K562 (cell line): ENCODE measurements around the gene NR2C2AP. TPM values are rescaled to one million over a fixed set of nuclear protein-coding genes. Genes with fewer than 3 reads are reported as not detected.

Experiments
- CTBP1 ChIP-seq: fragments of 450-650 bp; IDR thresholded peaks from 2 replicates; pipeline ENCODE4 v1.6.1; 2016; ENCODE audit warnings: borderline replicate concordance
- CTCF ChIP-seq, 3 experiments: IDR thresholded peaks in 2 of 3; conservative IDR thresholded peaks in 1 of 3; 2 replicates each; pipeline ENCODE4 v1.5.1; 2011 to 2012; ENCODE audit warnings: low read length in 3 of 3, mild to moderate bottlenecking in 3 of 3, control low read depth in 2 of 3, improper control_type of control experiment in 1 of 3, inconsistent platforms in 1 of 3, low read depth in 1 of 3, mixed read lengths in 1 of 3, moderate library complexity in 1 of 3; ENCODE audit not compliant: insufficient read depth in 2 of 3
- HNRNPK ChIP-seq: fragments of 200-400 bp; formaldehyde crosslinking; IDR thresholded peaks from one replicate; pipeline ENCODE4 v1.6.1; 2018; ENCODE audit warnings: mild to moderate bottlenecking, low read depth, low read length; ENCODE audit not compliant: poor library complexity, severe bottlenecking
- MECOM ChIP-seq: fragments of 250-450 bp; sonication (Bioruptor Pico); IDR thresholded peaks from 2 replicates; pipeline ENCODE4 v1.8.0; 2022; ENCODE audit warnings: inconsistent platforms
- NR1H2 ChIP-seq: sonication (generic); formaldehyde crosslinking; IDR thresholded peaks from 2 replicates; pipeline ENCODE4 v1.4.0; 2020; ENCODE audit warnings: mild to moderate bottlenecking, missing genetic modification reagents
- RBM34 ChIP-seq: fragments of 200-400 bp; formaldehyde crosslinking; IDR thresholded peaks from 2 replicates; pipeline ENCODE4 v1.6.1; 2018; ENCODE audit warnings: low read length, borderline replicate concordance; ENCODE audit not compliant: insufficient read depth
- SIRT6 ChIP-seq: IDR thresholded peaks from one replicate; pipeline ENCODE4 v1.6.1; 2012; ENCODE audit warnings: low read depth, mild to moderate bottlenecking, control low read depth, inconsistent platforms, low read length, moderate library complexity
- TAF9B ChIP-seq: fragments of 450-650 bp; IDR thresholded peaks from 2 replicates; pipeline ENCODE4 v1.6.1; 2018; ENCODE audit warnings: mild to moderate bottlenecking; ENCODE audit not compliant: partially characterized antibody
- ZBED1 ChIP-seq: IDR thresholded peaks from 2 replicates; pipeline ENCODE4 v1.6.1; 2014
- ZNF121 ChIP-seq: sonication (generic); formaldehyde crosslinking; conservative IDR thresholded peaks from 2 replicates; pipeline ENCODE4 v1.8.0; 2022; ENCODE audit warnings: missing genetic modification reagents
- ZNF175 ChIP-seq: fragments of 200-800 bp; sonication (Bioruptor generic); IDR thresholded peaks from 2 replicates; pipeline ENCODE4 v1.6.1; 2016; ENCODE audit warnings: low read depth, mild to moderate bottlenecking, missing genetic modification characterization, missing compliant biosample characterization
- ZNF277 ChIP-seq: fragments of 250-450 bp; sonication (Bioruptor Pico); IDR thresholded peaks from 2 replicates; pipeline ENCODE4 v1.8.0; 2022; ENCODE audit warnings: inconsistent platforms, mild to moderate bottlenecking, moderate library complexity, borderline replicate concordance
- ZNF785 ChIP-seq: fragments of 250-450 bp; sonication (Bioruptor Pico); IDR thresholded peaks from 2 replicates; pipeline ENCODE4 v1.4.0; 2020; ENCODE audit warnings: mild to moderate bottlenecking
- polyA plus RNA-seq, 8 experiments: library from polyadenylated mRNA; depleted of rRNA in 4 of 8; stranded (reverse) in 5 of 8; unstranded in 3 of 8; fragments of >200 nt; fragmentation: Nextera tagmentation in 2 of 8; fragmentation: Illumina TruSeq in 1 of 8; extraction: Ambion mirVana in 2 of 8; extraction: Trizol in 1 of 8; gene quantifications; 2 replicates each; pipeline versions ENCODE4 v1.2.1 to v1.2.3, GENCODE V29; 2011 to 2014; ENCODE audit warnings: inconsistent platforms in 1 of 8, missing spikeins in 1 of 8
- total RNA-seq, 7 experiments: library from RNA; depleted of rRNA in 6 of 7; stranded (reverse); fragments of >200 nt in 6 of 7; fragmentation: Illumina TruSeq in 2 of 7; extraction: Trizol in 2 of 7; gene quantifications; 2 replicates each; pipeline versions ENCODE4 v1.2.1 to v1.2.3, GENCODE V29; 2011 to 2021; ENCODE audit warnings: low replicate concordance in 1 of 7
- TF ChIP-seq, protein P1 (sequence below): fragments of 450-650 bp; IDR thresholded peaks from 2 replicates; pipeline ENCODE4 v1.6.1; 2016; ENCODE audit warnings: mild to moderate bottlenecking, moderate library complexity

The NR2C2AP gene
- total and polyA plus RNA-seq, 9 of the 15 experiments (the other 6 are each of a cell fraction or from before 2014, with no cell fraction given), result 23.7 to 77.4 (median 32.4) TPM

GRCh38 chr19:19224852-19225494 is 21.8 kb upstream of the NR2C2AP start (continued):
- TF ChIP-seq, protein P1, sequence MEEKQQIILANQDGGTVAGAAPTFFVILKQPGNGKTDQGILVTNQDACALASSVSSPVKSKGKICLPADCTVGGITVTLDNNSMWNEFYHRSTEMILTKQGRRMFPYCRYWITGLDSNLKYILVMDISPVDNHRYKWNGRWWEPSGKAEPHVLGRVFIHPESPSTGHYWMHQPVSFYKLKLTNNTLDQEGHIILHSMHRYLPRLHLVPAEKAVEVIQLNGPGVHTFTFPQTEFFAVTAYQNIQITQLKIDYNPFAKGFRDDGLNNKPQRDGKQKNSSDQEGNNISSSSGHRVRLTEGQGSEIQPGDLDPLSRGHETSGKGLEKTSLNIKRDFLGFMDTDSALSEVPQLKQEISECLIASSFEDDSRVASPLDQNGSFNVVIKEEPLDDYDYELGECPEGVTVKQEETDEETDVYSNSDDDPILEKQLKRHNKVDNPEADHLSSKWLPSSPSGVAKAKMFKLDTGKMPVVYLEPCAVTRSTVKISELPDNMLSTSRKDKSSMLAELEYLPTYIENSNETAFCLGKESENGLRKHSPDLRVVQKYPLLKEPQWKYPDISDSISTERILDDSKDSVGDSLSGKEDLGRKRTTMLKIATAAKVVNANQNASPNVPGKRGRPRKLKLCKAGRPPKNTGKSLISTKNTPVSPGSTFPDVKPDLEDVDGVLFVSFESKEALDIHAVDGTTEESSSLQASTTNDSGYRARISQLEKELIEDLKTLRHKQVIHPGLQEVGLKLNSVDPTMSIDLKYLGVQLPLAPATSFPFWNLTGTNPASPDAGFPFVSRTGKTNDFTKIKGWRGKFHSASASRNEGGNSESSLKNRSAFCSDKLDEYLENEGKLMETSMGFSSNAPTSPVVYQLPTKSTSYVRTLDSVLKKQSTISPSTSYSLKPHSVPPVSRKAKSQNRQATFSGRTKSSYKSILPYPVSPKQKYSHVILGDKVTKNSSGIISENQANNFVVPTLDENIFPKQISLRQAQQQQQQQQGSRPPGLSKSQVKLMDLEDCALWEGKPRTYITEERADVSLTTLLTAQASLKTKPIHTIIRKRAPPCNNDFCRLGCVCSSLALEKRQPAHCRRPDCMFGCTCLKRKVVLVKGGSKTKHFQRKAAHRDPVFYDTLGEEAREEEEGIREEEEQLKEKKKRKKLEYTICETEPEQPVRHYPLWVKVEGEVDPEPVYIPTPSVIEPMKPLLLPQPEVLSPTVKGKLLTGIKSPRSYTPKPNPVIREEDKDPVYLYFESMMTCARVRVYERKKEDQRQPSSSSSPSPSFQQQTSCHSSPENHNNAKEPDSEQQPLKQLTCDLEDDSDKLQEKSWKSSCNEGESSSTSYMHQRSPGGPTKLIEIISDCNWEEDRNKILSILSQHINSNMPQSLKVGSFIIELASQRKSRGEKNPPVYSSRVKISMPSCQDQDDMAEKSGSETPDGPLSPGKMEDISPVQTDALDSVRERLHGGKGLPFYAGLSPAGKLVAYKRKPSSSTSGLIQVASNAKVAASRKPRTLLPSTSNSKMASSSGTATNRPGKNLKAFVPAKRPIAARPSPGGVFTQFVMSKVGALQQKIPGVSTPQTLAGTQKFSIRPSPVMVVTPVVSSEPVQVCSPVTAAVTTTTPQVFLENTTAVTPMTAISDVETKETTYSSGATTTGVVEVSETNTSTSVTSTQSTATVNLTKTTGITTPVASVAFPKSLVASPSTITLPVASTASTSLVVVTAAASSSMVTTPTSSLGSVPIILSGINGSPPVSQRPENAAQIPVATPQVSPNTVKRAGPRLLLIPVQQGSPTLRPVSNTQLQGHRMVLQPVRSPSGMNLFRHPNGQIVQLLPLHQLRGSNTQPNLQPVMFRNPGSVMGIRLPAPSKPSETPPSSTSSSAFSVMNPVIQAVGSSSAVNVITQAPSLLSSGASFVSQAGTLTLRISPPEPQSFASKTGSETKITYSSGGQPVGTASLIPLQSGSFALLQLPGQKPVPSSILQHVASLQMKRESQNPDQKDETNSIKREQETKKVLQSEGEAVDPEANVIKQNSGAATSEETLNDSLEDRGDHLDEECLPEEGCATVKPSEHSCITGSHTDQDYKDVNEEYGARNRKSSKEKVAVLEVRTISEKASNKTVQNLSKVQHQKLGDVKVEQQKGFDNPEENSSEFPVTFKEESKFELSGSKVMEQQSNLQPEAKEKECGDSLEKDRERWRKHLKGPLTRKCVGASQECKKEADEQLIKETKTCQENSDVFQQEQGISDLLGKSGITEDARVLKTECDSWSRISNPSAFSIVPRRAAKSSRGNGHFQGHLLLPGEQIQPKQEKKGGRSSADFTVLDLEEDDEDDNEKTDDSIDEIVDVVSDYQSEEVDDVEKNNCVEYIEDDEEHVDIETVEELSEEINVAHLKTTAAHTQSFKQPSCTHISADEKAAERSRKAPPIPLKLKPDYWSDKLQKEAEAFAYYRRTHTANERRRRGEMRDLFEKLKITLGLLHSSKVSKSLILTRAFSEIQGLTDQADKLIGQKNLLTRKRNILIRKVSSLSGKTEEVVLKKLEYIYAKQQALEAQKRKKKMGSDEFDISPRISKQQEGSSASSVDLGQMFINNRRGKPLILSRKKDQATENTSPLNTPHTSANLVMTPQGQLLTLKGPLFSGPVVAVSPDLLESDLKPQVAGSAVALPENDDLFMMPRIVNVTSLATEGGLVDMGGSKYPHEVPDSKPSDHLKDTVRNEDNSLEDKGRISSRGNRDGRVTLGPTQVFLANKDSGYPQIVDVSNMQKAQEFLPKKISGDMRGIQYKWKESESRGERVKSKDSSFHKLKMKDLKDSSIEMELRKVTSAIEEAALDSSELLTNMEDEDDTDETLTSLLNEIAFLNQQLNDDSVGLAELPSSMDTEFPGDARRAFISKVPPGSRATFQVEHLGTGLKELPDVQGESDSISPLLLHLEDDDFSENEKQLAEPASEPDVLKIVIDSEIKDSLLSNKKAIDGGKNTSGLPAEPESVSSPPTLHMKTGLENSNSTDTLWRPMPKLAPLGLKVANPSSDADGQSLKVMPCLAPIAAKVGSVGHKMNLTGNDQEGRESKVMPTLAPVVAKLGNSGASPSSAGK, result peak; percentile 98
- no peak for TF ChIP-seq MECOM
- no peak for TF ChIP-seq ZNF277 (CRISPR knock-in tag)
- no peak; the same call in 1 of the 2 replicates for TF ChIP-seq ZNF175 (CRISPR knock-in tag)
- no peak for TF ChIP-seq HNRNPK
- TF ChIP-seq RBM34, result no peak
- TF ChIP-seq ZNF121 (CRISPR knock-in tag), result peak; percentile 44
- no peak for TF ChIP-seq SIRT6
- TF ChIP-seq CTBP1, result peak; percentile 97
- TF ChIP-seq NR1H2 (CRISPR knock-in tag), result no peak; the same call in 1 of the 2 replicates
- TF ChIP-seq CTCF (IDR thresholded peaks at IDR 0.05 in 2 of 3, conservative IDR thresholded peaks at IDR 0.05 in 1 of 3; ENCODE audit: insufficient read depth in 2 of 3, low read depth in 1 of 3, low read length in 3 of 3), result peak; percentile 88 to 91 (median 90)
- TF ChIP-seq ZNF785 (CRISPR knock-in tag), result no peak
- TF ChIP-seq TAF9B, result no peak
- no peak for TF ChIP-seq ZBED1
